BJ (cell line): ENCODE data around the gene PSD4. TPM values are rescaled to one million over a fixed set of nuclear protein-coding genes. Genes with fewer than 3 reads are reported as not detected.

Experiments used
- CTCF ChIA-PET: fragments of 350-600 bp; formaldehyde crosslinking; extraction: SDS; loops from one replicate; lab custom pipeline; 2021; ENCODE audit warnings: antibody characterized with exemption, inconsistent platforms; lab: Yijun Ruan, JAX
- POLR2A ChIA-PET: fragments of 300-600 bp; sonication (Branson Sonifier 250); formaldehyde crosslinking; extraction: SDS; loops from one replicate; lab custom pipeline; 2021; ENCODE audit warnings: antibody characterized with exemption; lab: Charles Lee
- DNase-seq: peaks from one replicate; pipeline ENCODE4 v3.0.0-alpha.2; 2011; ENCODE audit warnings: low read depth
- H3K27me3 ChIP-seq: 2 replicates; pipeline ENCODE4 v1.6.0; 2011; ENCODE audit warnings: low read length; ENCODE audit not compliant: control insufficient read depth, insufficient read depth
- H3K36me3 ChIP-seq: 2 replicates; pipeline ENCODE4 v1.5.1; 2011; ENCODE audit warnings: low read length; ENCODE audit not compliant: control insufficient read depth, insufficient read depth
- H3K4me3 ChIP-seq: 2 replicates; pipeline ENCODE4 v1.5.1; 2011; ENCODE audit warnings: low read depth, mild to moderate bottlenecking, control low read depth, low read length
- CTCF ChIP-seq: IDR thresholded peaks from 2 replicates; pipeline ENCODE4 v1.5.1; 2011; ENCODE audit warnings: low read depth, mild to moderate bottlenecking, control low read depth, inconsistent platforms, low read length, moderate library complexity; ENCODE audit not compliant: insufficient read depth
- polyA plus RNA-seq: library from polyadenylated mRNA; depleted of rRNA; stranded (reverse); fragments of >200 nt; gene quantifications from 2 replicates; pipeline ENCODE4 v1.2.3, GENCODE V29; 2011

The PSD4 gene
- polyA plus RNA-seq, 1 experiment, result 1.9 TPM

DNA sequence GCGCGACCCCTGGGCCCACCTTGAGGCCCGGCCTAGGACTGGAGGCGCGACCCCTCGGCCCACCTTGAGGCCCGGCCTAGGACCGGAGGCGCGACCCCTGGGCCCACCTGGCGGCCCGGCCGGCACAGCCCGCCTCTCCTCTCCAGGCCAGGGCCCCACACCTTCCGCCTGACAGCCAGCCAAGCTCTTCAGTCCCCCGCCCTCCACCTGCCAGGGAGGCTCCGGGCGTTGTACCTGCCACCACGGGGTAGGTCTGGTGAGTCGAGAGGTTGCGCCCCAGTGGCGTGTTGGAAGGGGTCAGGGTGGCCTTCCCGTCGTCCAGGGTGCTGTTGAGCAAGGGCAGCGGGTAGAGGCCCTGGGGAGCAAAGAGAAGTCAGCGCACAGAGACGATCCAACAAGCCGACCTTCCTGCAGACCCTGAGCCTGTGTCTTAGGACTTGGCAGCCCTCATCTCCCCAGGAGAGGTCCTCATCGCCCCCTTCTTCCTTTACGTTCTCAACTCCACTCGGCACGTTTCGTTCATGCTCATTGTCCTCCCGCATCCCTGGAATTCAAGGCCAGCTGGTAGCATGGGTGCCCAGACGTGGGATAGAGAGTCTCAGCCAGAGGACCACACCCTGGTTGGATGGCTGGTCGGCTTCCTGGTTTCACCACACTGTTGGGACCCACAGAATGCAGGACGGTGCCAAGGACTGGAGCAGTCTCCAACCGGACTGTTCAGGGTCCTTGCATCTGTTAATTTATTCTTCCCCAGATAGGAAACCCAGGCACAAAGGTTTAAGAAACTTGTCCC is 62.8 kb downstream of the PSD4 start:
- peak overlapping the region; percentile 72 for H3K4me3 ChIP-seq
- ChIA-PET CTCF (interaction anchor here (11.2 kb wide), 1 partner anchor 35 kb away, joined by 119 read pairs; no protein-coding TSS in a partner anchor), POLR2A (no interaction called here)
- H3K36me3 ChIP-seq, result no peaks in the 10 kb centered on the region; the same call in 1 of the 2 replicates
- no peak for DNase-seq
- TF ChIP-seq CTCF, result no peak
- no peaks in the 10 kb centered on the region for H3K27me3 ChIP-seq

DNA sequence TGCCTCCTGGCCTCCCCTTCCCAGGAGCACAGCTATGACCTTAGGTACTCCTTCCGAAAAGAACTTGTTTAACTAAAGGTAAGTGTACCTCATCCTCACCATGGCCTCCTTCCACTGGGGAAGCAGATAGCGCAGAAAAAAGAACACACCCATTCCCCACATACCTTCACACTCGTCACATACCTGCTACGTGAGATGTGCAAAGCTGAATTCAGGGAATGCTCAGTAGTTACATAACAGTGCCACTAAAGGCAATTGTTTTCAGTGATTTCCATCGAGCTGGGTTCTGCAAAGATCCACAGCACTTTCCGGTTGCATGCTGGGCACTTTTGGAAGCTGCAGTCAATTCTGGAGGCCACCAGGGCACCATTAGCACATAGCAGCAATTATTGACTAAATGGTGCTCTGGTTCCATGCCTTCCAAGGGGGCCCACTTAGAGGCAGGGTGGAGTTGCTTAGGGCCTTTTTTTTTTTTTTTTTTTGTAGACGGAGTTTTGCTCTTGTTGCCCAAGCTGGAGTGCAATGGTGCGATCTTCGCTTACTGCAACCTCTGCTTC is 63.9 kb downstream of the PSD4 start:
- ChIA-PET POLR2A (no interaction called here), CTCF (interaction anchor here (0.7 to 11.2 kb wide), 4 partner anchors 10 to 145 kb away, joined by 3 to 119 read pairs (median 4); no protein-coding TSS in a partner anchor)
- TF ChIP-seq CTCF, result no peak
- no peak for DNase-seq
- no peaks in the 10 kb centered on the region; the same call in 1 of the 2 replicates for H3K36me3 ChIP-seq
- H3K4me3 ChIP-seq, result no peak overlapping the region
- no peaks in the 10 kb centered on the region for H3K27me3 ChIP-seq

DNA sequence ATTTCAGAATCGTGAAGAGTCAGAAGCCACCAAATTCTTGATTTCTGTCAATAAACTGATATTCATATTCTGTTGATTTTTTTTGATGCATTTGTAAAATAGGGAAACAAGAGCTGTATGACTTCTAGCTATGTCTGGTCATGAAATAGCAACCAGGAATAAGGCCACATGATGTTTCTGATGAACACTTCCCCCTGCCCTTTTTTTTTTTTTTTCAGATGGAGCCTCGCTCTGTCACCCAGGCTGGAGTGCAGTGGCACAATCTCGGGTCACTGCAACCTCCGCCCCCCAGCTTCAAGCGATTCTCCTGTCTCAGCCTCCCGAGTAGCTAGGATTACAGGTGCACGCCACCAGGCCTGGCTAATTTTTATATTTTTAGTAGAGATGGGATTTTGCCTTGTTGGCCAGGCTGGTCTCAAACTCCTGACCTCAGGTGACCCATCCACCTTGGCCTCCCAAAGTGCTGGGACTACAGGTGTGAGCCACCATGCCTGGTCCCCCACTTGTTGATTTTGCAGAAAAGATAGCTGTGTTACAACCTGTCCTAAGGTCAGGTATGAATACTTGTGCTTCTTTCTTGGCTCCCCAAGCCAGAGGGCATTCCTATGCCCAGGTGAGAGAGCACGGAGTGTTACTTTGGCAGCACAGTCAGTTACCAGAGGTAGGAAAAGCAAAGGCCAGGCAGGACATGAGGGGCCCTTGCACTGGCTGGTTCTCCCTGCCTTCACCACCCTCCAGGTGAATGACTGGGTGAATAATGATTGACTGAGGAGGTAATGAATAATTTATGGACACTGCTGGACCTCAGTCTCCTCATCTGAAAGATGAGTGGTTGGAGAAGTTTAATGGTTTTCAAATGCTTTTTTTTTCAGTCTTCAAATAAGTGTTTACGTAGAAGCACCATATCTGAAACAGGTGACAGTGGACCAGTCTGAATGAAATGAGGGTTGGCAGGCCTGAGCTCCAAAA is 65.4 kb downstream of the PSD4 start:
- no peak for DNase-seq
- no peaks in the 10 kb centered on the region for H3K27me3 ChIP-seq
- no peaks in the 10 kb centered on the region; the same call in 1 of the 2 replicates for H3K36me3 ChIP-seq
- ChIA-PET CTCF (interaction anchor here (0.8 to 11.2 kb wide), 5 partner anchors 10 to 101 kb away, joined by 3 to 119 read pairs (median 7); no protein-coding TSS in a partner anchor), POLR2A (interaction anchor here (0.6 to 1.4 kb wide), 2 partner anchors 28 to 581 kb away, joined by 5 to 6 read pairs; no protein-coding TSS in a partner anchor)
- TF ChIP-seq CTCF, result no peak
- H3K4me3 ChIP-seq, result no peak overlapping the region

- TF ChIP-seq CTCF, result no peak
- DNase-seq, result peak; percentile 74
- POLR2A ChIA-PET, result interaction anchor here (0.5 to 1.4 kb wide), 2 partner anchors 29 to 651 kb away, joined by 3 to 5 read pairs; no protein-coding TSS in a partner anchor
Measured at GRCh38 chr2:113240150-113240914, 66.6 kb downstream of the PSD4 start.

More at GRCh38 chr2:113240150-113240914, 66.6 kb downstream of the PSD4 start:
- CTCF ChIA-PET, result interaction anchor here (1.2 to 11.2 kb wide), 7 partner anchors 8 to 130 kb away, joined by 4 to 119 read pairs (median 5); no protein-coding TSS in a partner anchor
- H3K27me3 ChIP-seq, result no peaks in the 10 kb centered on the region
- H3K36me3 ChIP-seq, result no peaks in the 10 kb centered on the region; the same call in 1 of the 2 replicates
- H3K4me3 ChIP-seq, result no peak overlapping the region
